HG02623 (cell line): ENCODE measurements around the gene PRUNE2.

ENCODE experiments used
- ATAC-seq: cut with Tn5 transposase; IDR thresholded peaks from one replicate; pipeline ENCODE4 v1.9.1; 2021; ENCODE audit warnings: moderate library complexity; ENCODE audit not compliant: unreplicated experiment

The PRUNE2 gene

DNA sequence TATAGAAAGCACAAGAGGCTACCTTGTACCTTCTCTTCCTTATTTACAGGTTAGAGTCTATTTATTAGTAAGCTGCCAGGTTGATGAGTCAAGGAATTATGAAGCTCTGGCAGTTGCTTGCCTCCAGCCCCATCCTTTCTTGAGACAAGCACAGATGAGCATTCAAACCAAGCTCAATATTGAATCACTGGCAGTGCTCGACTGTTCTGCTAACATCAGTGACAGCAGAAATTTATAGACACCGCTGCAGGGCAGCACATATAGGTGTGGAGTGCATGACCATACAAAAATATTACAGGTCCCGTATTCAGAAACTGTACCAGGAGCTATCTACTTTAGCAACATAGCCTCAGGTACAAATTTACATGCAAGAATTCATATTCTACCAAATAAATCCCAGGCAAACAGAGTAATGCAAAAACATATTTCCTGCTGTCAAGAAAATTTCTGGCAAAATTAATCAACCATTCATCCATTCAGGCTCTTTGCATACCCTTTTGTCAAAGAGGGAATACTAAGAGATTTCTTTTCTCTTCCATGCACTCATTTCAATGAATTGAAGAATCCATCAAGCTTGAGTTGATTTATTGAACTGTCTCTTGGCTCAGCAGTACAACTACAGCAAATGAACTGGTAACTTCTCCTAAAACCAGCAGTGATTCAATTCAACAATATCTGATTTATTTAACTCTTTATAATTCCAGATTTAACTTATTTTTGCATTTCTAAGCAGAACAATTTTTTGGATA lies 168.6 kb downstream of the PRUNE2 start:
- ATAC-seq, result no peak

DNA sequence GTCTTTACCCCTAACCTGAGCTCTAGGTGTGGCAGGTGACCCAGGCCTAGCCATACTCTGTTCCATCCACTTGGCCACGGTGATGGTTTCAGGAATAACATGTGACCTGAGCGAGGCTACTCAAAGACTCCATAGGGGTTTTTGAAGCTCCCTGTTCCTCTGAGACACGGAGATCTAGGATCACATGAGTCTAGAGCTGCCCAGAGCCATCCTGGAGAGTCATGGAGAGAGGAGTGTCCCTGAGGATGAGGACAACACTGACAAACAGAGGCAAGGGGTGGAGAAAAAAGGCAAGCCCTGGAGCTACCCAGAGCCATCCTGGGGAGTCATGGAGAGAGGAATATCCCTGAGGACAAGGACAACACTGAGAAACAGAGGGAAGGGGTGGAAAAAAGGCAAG lies 171.2 kb downstream of the PRUNE2 start:
- no peak for ATAC-seq

DNA sequence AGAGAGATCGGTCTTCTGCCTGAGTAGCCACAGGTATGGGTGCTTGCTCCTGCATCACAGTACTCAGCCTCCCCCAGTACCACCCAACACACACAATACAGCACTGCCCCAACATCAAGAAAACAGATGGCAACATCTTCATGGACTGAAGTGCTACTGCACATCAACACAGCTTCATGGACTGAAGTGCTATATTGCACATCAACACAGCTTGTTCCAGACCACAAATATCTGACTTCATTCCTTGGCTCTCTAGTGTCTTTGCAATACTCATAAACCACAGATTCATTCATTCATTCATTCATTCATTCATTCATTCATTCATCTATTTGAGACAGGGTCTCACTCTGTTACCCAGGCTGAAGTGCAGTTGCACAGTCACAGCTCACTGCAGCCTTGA lies 172.8 kb downstream of the PRUNE2 start:
- no peak for ATAC-seq

DNA sequence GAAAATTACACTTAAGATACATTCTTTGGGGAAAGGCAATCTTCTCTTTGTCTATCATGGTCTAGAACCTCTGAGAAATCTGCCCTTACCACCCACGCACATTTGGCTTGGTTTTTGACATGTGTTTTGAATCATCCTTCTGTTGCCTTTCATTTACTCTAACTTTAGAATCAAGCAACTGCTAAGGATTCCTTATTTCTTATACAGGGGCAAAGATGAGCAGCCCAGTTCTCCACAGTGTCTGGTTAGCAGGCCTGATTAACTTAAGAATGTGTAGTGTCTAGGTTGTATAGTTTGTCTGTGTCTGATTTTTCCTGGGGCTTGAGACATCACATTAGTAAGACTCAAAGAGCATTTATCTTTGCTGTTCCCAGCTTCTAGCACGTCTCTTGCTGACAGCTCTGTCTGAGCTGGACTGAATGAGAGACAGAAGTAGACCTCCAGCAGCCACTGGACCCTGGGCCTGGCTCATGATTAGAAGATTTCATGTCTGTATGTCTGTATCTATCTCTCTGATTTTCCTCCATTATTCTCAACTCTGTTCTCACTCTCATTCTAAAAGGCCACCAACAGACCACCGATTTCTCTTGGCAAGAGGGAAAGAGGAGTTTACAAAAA lies 173.5 kb downstream of the PRUNE2 start:
- ATAC-seq, result no peak

DNA sequence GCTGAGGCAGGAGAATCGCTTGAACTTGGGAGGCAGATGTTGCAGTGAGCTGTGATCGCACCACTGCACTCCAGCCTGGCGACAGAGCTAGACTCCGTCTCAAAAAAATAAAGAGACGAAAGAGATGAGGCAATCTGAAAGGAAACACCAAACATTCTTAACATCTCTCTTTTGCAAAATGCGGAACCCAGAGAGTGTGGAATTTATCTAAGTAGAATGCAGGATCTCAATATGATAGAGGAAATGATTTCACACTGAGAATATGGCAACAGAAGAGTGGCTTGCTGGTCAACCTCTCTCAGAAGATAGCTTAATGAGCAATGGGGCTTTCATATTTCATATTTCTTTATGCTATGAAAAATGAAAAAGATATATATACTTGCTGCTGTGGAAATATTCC lies 175.1 kb downstream of the PRUNE2 start:
- ATAC-seq, result no peak

DNA sequence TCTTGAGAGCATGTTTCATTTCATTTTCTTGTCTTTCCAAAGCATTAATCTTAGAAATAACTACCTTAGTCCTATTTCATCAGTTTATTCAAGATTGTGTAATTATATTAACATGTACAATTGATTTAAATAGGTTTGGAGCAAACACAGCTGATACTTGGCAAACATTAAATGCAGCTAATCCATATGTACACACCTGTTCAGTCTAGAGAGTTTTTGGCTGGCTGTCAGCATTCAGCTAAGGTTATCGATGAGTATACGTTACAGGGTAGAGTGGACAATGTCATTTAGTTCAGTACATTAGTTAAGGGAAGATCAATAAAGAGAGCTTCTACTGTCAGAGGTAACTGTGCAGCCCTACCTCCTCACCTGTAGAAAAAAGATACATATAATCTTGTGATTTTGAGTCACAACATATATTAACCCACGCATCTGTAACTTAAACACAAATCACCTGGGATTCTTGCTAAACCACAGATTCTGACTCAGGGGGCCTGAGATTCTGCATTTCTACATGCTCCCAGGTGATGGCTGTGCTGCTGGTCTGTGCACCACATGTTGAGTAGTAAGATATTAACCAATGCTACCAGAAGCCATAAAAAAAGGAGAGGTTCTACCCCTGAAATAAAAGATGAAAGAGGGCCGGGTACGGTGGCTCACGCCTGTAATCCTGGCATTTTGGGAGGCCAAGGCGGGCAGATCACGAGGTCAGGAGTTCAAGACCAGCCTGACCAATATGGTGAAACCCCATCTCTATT lies 175.8 kb downstream of the PRUNE2 start:
- ATAC-seq, result no peak

DNA sequence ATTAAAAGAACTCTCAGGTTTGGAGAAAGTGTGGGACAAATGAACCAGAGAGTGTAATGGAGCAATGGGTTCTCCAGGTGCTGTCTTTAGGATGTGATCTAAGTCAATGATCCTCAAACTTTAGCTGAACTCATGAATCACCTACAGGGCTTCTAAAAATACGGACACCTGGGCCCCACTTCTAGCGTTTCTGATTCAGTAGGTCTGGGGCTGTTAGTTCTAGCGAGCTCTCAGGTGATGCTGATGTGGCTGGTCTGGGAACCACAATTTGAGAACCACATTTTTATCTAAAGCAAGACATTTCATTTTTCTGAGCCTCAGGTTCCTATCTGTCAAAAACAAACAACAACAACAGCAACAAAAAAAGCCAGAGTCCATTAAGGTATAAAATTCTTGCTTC lies 176.8 kb downstream of the PRUNE2 start:
- no peak for ATAC-seq

DNA sequence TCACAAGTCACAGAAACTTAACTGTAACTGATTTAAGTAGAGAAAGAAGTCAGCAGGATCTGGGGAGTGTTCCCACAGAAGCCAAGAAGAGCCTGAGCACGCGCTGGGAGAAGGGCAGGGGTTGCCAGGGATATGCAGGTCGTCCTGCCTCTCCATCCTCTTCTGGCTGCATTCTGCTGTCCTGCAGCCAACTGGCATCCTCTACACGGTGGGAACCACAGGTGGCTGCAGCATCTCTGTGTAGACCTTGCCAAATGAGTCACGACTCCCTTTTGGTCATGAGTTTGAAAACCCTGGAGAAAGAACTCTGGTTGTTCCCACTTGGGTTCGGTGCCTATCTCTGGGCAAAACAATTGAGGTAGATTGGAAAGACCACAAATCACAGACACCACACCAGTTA lies 180.0 kb downstream of the PRUNE2 start:
- ATAC-seq, result no peak

DNA sequence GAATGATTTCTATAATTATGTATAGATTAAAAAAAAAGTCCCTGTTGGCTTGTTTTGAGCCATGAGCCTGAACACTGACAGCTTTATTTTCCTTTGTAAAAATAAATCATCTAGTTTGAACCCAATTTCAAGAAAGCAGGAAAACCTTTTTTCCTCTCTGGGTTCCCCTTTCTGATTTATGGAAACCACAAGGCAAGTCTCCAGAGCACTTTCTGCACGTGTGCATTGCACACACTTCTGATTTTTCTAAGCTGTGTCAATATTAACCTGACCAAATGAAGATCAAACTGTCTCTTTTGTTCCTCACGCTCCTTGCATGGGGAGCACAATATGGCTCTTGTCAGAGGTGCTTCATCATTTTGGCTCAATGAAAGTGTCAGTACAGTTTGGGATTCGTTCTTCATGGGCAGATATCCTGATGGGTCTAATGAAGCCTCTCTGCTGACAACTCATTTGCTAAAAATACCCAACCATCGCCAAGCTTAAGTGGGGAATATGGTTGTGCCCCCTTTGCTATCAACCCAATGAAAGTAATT lies 180.8 kb downstream of the PRUNE2 start:
- ATAC-seq, result no peak

DNA sequence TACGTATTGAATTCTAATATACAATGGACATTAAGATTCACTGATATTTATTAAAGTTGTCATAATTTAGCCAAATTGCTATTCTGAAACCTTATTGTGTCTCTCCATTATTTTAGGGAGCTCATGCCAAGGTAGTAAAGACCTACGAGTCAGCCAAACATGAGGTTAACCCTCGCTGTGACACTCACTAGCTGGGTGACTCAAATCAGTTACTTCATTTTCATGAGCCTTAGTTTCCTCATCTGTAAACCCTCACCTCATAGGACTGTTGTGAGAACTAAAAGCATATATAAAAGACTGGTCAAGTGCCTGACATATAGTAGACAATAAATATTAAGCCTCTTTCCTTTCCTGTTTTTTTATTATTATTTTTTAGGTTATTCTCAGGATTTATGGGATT lies 185.7 kb downstream of the PRUNE2 start:
- no peak for ATAC-seq

DNA sequence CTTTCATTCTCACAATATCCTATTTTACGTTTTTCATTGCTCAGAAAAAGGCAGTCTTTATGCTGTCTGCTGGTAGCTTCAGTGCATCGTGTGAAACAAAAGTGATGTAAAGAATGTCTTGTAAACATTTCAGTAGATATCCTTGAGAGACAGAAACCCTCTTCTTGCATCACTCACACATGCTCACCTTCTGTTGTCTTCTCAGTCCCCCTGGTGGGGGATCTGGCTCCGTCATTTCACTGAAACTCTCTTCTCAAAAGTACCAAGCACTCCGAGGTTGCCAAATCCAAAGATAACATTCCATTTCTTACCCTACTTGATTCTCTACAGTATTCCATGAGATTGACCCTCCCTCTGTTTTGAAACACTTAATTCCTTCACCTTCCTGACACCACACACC lies 187.7 kb downstream of the PRUNE2 start:
- no peak for ATAC-seq

DNA sequence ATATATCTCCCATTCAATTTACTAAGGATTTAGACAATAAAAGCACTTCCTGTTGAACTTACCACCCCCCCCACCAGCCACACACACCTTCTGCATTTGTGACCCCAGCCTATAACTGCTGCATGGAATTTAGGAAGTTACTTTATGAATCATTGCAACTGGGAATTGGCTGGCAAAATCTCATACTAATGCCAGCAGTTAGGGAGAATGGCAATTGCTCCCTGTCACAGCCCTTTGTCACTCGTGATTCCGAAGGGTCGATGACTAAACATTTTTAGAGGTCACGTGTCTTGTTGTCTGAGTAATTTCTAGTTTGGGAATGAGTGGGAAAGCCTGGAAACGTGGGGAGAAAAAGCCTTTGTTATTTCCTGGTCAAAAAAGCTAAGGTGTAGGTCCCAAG lies 188.3 kb downstream of the PRUNE2 start:
- ATAC-seq, result no peak

DNA sequence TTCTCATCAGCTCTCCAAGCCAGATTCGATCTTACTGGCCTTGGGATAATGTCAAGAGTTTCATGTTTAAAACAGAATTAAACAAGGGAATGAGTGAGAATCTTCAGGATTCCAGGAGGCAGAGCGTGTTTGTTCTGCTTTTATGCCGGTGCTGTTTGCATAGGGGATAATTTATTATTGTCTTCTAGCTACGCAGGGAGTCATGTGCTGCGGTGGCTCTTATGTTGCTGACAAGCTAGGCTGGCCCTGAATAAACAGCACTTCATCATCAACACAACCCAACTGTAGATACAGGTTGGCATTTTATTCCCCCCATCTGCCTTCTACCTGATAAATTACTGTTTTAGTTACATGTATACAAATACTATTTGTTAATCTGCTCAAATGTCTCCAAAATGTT lies 188.7 kb downstream of the PRUNE2 start:
- no peak for ATAC-seq

DNA sequence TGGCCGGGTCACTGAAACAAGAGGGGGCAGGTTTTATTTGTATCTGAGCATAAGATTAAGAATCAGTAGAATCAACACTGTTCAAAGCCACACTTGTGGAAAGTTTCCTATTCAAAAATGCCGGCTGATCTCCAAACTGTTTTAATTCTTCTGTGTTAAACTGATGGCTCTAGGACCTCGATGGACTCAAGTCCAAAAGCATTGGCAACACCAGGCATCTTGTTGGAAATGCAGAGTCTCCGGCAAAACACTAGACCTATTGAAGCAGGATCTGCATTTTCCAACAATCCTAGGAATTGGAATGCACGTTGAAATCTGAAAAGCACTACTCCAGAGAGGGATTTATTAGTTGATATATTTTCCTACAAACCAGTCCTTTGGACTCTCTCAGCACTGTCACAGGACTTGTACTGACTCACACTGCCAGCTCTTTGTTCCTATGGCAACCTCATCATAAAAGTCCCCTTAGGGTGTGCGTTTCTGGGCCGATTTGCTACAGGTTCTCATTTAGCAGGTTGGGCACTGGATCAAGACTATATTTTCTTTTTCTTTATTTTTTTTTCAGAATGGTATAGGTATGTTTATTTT lies 189.7 kb downstream of the PRUNE2 start:
- ATAC-seq, result no peak

DNA sequence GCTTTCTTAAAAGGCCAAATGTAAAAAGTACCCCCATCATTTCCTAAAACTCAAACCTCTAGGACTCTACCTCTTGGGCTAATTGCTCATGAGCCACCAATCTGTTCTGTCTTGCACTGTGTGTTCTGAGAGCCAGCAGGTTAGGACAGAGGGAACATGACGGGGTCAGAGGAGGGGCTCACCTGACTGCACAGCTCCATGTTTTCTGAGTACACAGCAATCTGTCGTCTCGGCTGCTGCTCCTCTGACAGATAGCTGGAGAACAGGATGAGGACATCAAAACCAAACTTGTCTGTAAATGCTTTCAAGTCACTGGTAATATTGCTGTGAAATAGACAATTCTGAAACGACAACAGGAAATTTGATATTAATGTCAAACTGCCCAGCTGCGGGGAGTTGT lies 192.5 kb downstream of the PRUNE2 start:
- no peak for ATAC-seq

DNA sequence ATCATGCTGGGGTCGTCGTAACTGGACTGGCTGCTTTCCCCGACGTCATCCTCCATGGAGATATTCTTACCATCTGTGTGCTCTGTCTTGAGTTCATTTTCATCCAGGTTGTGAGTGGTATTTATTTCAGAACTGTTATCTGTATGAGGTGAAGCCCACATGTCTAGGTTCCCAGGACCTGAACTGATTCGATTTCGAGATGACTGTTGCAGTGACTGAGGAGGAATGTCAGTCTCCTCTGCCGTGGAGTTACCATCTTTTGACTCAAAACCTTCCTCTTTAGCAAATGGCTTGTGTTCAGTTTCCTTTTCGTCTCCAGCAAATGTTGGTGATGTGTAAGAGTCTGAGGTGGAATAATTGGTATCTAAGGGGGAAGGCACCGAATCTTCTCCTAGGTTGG lies 196.9 kb downstream of the PRUNE2 start:
- no peak for ATAC-seq

DNA sequence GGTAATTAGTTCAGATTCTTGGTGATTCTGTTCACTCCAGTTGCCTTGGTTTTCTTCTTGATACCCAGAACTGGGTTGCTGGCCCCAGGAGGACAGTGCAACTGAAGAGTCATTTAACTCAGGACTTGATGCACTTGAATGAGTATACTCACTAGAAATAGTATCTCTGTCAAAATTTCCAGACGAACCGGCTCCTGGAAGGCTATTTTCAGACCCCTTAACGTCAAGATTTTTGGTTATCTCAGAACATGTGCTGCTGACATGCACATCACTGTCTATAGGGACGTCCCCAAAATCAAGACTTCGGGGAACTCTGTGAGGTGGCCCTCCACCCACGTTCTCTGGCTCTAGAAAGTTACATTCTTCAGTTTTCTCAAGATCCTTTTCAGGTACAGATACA lies 198.4 kb downstream of the PRUNE2 start:
- peak; percentile 43 for ATAC-seq

DNA sequence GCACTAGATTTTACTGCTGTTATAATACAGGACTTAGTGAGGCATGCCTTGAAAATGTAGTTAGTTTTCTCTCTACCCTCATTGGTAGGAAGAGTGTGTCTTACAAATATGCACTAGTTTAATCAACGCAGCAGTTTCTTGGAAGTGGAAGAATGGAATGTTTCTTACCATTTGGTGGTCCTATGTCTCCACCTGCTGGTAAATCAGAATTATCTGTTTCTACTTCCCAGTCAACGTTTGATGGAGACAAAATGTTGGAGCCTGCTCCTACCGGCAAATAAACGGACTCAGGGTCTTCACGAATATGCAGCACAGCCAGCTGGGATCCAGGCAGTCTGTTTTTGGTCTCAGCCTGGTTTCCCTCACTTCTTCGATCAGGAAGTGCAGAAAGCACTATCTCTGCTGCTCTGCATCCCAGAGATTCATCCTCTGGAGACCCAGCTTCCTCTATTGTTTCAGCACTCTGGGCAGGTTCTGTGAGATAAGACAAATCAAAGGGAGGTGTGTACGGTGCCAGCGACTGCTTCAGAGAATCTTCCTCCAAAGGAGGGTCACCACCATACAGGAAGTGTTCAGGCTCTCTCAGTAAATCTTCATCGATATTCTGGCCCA lies 201.2 kb downstream of the PRUNE2 start:
- no peak for ATAC-seq

DNA sequence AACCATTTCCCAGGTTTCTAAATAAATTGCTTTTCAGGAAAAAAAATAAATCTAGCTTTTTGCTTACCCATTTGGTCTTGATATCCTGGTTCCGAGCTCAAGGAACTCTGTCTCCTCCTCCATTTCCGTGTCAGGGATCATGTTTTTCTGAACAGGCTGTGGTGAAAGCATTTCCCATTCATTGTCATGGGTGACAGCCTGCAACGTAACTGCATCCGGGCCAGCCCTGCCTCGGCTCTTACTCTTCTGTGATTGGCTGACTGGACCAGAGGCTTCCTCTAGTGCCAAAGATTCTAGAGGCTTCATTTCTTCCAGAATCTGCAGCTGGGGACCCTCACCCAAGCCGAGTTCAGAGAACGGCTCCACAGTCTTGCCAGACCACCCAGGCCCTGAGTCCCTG lies 202.6 kb downstream of the PRUNE2 start:
- no peak for ATAC-seq

DNA sequence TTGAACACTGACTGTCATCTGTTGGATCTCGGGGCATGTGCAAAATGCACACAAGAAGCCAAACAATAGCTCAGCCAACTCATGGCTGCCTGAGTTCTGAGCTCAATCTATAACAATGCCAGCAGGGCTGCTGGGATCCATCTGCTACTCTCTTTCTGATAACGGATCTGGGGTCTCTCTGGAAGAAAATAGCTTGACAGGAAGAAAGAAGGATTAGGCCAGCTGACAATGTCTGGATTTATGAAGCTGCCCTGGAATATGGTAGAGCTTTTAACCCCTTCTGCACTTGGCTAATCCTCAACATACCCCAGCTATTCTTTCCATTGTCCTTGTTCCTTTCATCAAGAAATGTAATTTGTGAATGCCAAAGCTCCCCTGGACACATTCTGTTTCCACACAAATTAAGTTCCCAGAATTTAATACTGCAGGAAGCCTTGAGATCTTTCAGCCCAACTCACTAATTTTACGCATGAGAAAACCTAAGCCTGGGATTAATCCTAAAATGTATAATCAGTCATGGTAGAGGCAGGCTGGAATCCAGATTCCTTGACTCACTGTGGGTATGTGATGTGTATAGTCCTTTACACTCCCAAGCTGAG lies 204.4 kb downstream of the PRUNE2 start:
- no peak for ATAC-seq

DNA sequence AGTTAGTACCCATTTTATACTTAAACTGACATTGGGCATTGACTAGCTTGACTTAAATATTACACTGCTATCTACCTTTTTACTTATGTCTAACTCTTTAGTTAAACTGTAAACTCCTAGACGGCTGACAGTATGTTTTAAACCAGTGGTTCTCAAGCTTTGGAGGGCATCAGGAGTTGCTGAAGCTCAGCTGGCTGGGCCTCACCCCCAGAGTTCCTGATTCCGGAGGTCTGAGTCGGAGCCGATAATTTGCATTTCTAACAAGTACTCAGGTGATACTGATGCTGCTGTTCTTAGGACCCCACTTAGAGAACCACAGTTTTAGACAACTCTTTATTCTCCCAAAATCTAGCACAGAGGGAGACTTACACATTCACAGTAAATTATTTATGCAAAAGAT lies 205.0 kb downstream of the PRUNE2 start:
- no peak for ATAC-seq
